Smooth muscle cell (in vitro differentiated cells): ENCODE measurements around the gene RBM39. TPM values are rescaled to one million over a fixed set of nuclear protein-coding genes. Genes with fewer than 3 reads are reported as not detected.
"Not testable (repeated sequence)": the region's sequence is repeated elsewhere in the genome, so short reads cannot be mapped to it uniquely, and the experiment has no call there.

ENCODE experiments used
- DNase-seq: peaks from one replicate; lab custom pipeline; 2025; ENCODE audit not compliant: unreplicated experiment; lab: John Stamatoyannopoulos, UW
- H2AFZ ChIP-seq: fragments of 200-600 bp; sonication (generic); 2 replicates; pipeline ENCODE4 v1.6.0; 2016; ENCODE audit warnings: antibody characterized with exemption, low read depth, mild to moderate bottlenecking
- H3F3A ChIP-seq: fragments of 200-600 bp; sonication (generic); 2 replicates; pipeline ENCODE4 v1.6.0; 2017; ENCODE audit warnings: antibody characterized with exemption, low read depth
- H3K27ac ChIP-seq: fragments of 200-600 bp; sonication (generic); 2 replicates; pipeline ENCODE4 v1.5.1; 2016; ENCODE audit warnings: low read depth, mild to moderate bottlenecking
- H3K27me3 ChIP-seq: fragments of 200-600 bp; sonication (generic); 2 replicates; pipeline ENCODE4 v1.6.1; 2016; ENCODE audit warnings: low read depth, mild to moderate bottlenecking
- H3K36me3 ChIP-seq: fragments of 200-600 bp; sonication (generic); 2 replicates; pipeline ENCODE4 v1.5.1; 2016; ENCODE audit warnings: low read depth
- H3K4me1 ChIP-seq: fragments of 200-600 bp; sonication (generic); 2 replicates; pipeline ENCODE4 v1.5.1; 2016; ENCODE audit warnings: low read depth
- H3K4me2 ChIP-seq: fragments of 200-600 bp; sonication (generic); 2 replicates; pipeline ENCODE4 v1.6.0; 2016; ENCODE audit warnings: mild to moderate bottlenecking
- H3K4me3 ChIP-seq: fragments of 200-600 bp; sonication (generic); 2 replicates; pipeline ENCODE4 v1.5.1; 2016; ENCODE audit warnings: mild to moderate bottlenecking
- H3K79me2 ChIP-seq: fragments of 200-600 bp; sonication (generic); 2 replicates; pipeline ENCODE4 v1.6.0; 2016; ENCODE audit warnings: low read depth, mild to moderate bottlenecking
- H3K9ac ChIP-seq: fragments of 200-600 bp; sonication (generic); 2 replicates; pipeline ENCODE4 v1.6.0; 2016; ENCODE audit warnings: low read depth
- H3K9me3 ChIP-seq: fragments of 200-600 bp; sonication (generic); replicated peaks from 2 replicates; pipeline ENCODE4 v1.5.1; 2016; ENCODE audit warnings: low read depth
- H4K20me1 ChIP-seq: fragments of 200-600 bp; sonication (generic); 2 replicates; pipeline ENCODE4 v1.6.0; 2016; ENCODE audit warnings: low read depth
- CTCF ChIP-seq: fragments of 200-600 bp; sonication (generic); IDR thresholded peaks from 2 replicates; pipeline ENCODE4 v1.5.1; 2017; ENCODE audit warnings: borderline replicate concordance, mild to moderate bottlenecking, antibody characterized with exemption; ENCODE audit not compliant: insufficient read depth, poor library complexity, severe bottlenecking
- WGBS: methylation state at CpG from one replicate; pipeline ENCODE4 v1.1.7; 2016; ENCODE audit warnings: low lambda C conversion rate; 5-methylcytosine and 5-hydroxymethylcytosine counted together
- polyA plus RNA-seq: library from polyadenylated mRNA; unstranded; fragments of >200 nt; fragmentation: Nextera tagmentation; extraction: Ambion mirVana; gene quantifications from 2 replicates; pipeline ENCODE4 v1.2.1, GENCODE V29; 2016
- total RNA-seq: library from RNA; depleted of rRNA; stranded (reverse); fragments of >200 nt; gene quantifications from 2 replicates; pipeline ENCODE4 v1.2.3, GENCODE V29; 2014

Gene RBM39
- total and polyA plus RNA-seq, 2 experiments from 2014 or later: 139 to 408 TPM

GRCh38 chr20:35768731-35769664 lies 26.9 kb upstream of the RBM39 start:
- no peak for TF ChIP-seq CTCF
- Histone ChIP-seq H3K79me2 (peaks cover 17% of the 10 kb centered on the region), H3K4me1 (peaks cover 19% of the 10 kb centered on the region), H3K4me3 (no peak overlapping the region), H3K36me3 (no peaks in the 10 kb centered on the region), H3K27me3 (no peaks in the 10 kb centered on the region), H3K27ac (peak overlapping the region; percentile 91), H3K9ac (peak overlapping the region; percentile 58), H3F3A (peaks cover 24% of the 10 kb centered on the region), H3K4me2 (peak overlapping the region; percentile 36), H3K9me3 (no peaks in the 10 kb centered on the region), H4K20me1 (no peaks in the 10 kb centered on the region), H2AFZ (peak overlapping the region; percentile 93)
- 55% methylated on average over 5 of the region's 5 CpGs for WGBS
- DNase-seq: peak; percentile 30

GRCh38 chr20:35767683-35768481 lies 25.8 kb upstream of the RBM39 start:
- Histone ChIP-seq H3F3A (peaks cover 24% of the 10 kb centered on the region), H3K79me2 (peaks cover 6% of the 10 kb centered on the region), H3K27me3 (no peaks in the 10 kb centered on the region), H3K4me3 (no peak overlapping the region), H3K27ac (peak overlapping the region; percentile 91), H2AFZ (peak overlapping the region; percentile 41), H3K4me1 (peaks cover 9% of the 10 kb centered on the region), H3K4me2 (no peak overlapping the region), H3K9ac (no peak overlapping the region), H3K9me3 (no peaks in the 10 kb centered on the region), H3K36me3 (no peaks in the 10 kb centered on the region), H4K20me1 (no peaks in the 10 kb centered on the region)
- 65% methylated on average over 12 of the region's 12 CpGs for WGBS
- no peak for TF ChIP-seq CTCF
- no peak for DNase-seq

GRCh38 chr20:35766843-35767242 lies 24.8 kb upstream of the RBM39 start:
- WGBS: 91% methylated on average over 4 of the region's 4 CpGs
- Histone ChIP-seq H3K4me1 (peaks cover 4% of the 10 kb centered on the region), H3F3A (peaks cover 20% of the 10 kb centered on the region), H3K27ac (no peak overlapping the region), H2AFZ (no peak overlapping the region), H3K9ac (no peak overlapping the region), H3K4me3 (no peak overlapping the region), H3K27me3 (no peaks in the 10 kb centered on the region), H3K79me2 (no peaks in the 10 kb centered on the region), H3K4me2 (no peak overlapping the region), H3K9me3 (no peaks in the 10 kb centered on the region), H3K36me3 (no peaks in the 10 kb centered on the region), H4K20me1 (no peaks in the 10 kb centered on the region)
- TF ChIP-seq CTCF: no peak
- DNase-seq: no peak

GRCh38 chr20:35764936-35765335 lies 22.9 kb upstream of the RBM39 start:
- H3F3A ChIP-seq: peaks cover 20% of the 10 kb centered on the region
- not testable (repeated sequence) for H3K4me1 ChIP-seq, H4K20me1 ChIP-seq, DNase-seq, H3K27ac ChIP-seq, H3K27me3 ChIP-seq, H3K4me3 ChIP-seq, H3K36me3 ChIP-seq, H3K4me2 ChIP-seq, H2AFZ ChIP-seq, H3K79me2 ChIP-seq, H3K9ac ChIP-seq, H3K9me3 ChIP-seq
- 78% methylated on average over 2 of the region's 2 CpGs for WGBS
